Posterior vena cava (tissue), 2 donors: Measurements from ENCODE around the gene LYAR. TPM values are rescaled to one million over a fixed set of nuclear protein-coding genes. Genes with fewer than 3 reads are reported as not detected.
A peak's percentile ranks its signal among the peaks of the same experiment; 100 is the strongest.

Experiments
- DNase-seq: peaks from one replicate; pipeline ENCODE4 v3.0.0-alpha.2; 2020; ENCODE audit warnings: low spot score
- intact Hi-C, 2 donors: fragments of 100-400 bp; cut with DNase I; formaldehyde crosslinking; loops; one replicate each; pipeline versions ENCODE4 v1.14.1 to v1.14.2; 2022 to 2023
- long read RNA-seq, 2 donors: library from polyadenylated mRNA; unstranded; transcript quantifications; one replicate each; pipeline ENCODE4 v2.0.0, GENCODE V29; 2020 to 2021
- total RNA-seq, 2 donors: library from RNA; stranded (reverse); fragmentation: NEBNext Ultra II Directional; extraction: Animal tissue kit (Norgen Biotek cat#: 25700); gene quantifications; one replicate each; pipeline ENCODE4 v1.2.1, GENCODE V29; 2021
- donor health status: DM: yes; HTN: yes; CAD: no.
- donor health status: DM: yes; HTN: yes; CAD: no.

Gene LYAR
- total RNA-seq = 10 to 100 TPM in 1 of 2 donors, 1 to 10 TPM in 1; 8.4 to 14.1 TPM
- long read RNA-seq, donor 1, partial matches to known transcripts = 2 of 2 reads
- long read RNA-seq, donor 1, other reads (novel, unspliced or antisense) = 0 of 2 reads
- long read RNA-seq, donor 2, transcript LYAR-201 (10 exons, 1,569 nt) = major isoform, 9 of 22 reads
- long read RNA-seq, donor 2, partial matches to known transcripts = 9 of 22 reads
- long read RNA-seq, donor 2, other reads (novel, unspliced or antisense) = 4 of 22 reads

DNA sequence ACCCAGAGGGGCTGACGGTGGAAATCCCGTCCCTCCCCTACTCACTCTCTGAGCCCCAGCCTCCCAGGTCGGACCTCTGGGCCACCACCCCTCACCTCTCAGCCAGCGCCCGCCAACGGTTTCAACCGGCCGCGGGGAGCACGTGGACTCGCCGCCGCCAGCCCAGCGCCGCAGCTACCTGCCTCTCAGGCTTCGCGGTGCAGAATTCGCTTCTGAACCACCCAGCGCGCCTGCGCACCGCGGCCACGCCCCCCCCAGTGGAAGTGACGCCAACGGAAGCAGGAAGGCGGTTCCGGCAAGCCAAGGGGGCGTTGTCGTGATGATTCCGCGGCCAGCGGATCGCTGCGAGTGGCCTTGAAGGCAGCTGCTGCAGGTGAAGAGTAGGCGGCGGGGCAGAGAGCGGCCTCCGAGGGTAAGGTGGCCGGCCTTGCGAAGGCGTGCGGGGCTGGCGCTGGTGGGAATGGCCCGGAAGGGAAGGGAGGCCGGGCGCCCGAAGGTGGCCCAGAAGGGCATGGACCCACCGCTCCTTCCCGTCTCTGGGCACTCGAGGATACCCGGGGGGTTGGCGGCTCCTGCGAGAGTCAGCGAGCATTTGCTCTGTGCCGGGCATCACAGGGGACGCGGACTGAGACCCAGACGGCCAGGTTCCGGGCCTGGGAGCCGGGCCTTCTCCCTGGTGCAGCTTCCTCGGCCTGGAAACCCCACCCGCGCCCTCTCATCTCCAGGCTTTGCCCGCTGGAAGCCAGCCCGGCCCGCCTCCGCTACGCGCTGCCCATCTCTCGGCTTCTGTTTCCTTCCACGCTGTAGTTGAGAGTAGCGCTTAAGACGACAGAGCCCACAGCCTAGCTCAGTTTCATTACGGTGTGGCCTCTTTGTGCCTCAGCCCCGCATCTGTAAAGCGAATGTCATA, at the start of gene LYAR, which contains the start of gene ZBTB49:
Gene LYAR (minus strand): TSS at position 214 of the 910 bp plus-strand sequence. CDS start 6,412 bp downstream, outside the sequence.
Gene ZBTB49 (plus strand): TSS at position 311 of the 910 bp plus-strand sequence. CDS start 9,695 bp downstream, outside the sequence.
- intact Hi-C loops = no loop called here
- DNase-seq = peak; percentile 98

GRCh38 chr4:4339504-4340085, 49.6 kb upstream of the LYAR start:
- intact Hi-C loops = loop anchor here in 1 of 2 donors (10.0 kb wide), 1 partner anchor 85 kb away; no protein-coding TSS in a partner anchor
- DNase-seq = no peak

DNA sequence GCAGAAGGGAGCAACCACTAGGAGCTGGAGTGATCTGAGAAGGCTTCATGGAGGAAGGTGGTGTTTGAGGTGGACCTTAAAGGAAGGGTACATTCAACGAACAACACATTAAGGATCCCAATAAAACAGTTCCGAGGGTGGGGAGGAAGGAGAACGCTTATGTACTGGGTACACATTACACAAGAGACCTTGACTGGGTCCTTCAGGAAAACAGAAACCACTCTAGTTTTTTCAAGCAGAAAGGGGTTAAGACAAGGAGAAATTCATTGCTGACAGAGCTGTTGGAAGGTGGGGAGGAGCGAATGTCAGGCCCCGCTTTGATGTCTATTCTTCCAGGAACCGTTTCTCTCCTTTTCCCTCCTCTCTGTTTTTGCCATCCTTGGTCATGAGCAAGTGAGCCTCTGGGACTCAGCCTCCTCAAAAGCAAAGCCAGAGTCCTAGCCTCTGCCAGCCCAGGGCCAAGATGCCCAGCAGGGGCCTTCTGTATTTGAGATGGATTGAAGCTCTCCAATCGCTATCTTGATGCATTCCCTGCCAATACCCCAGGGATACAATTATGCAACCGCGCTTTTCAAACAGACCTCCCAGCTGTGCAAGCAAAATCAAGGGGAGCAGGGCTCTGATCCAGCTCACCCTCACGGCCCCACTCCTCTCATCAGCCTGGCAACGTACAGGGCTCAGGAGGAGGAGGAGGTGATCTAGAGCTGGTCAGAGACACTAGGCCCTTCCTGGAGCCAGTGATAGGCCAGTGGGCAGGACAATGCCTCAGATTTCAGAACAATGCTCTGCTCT, 48.5 kb upstream of the LYAR start:
- DNase-seq = no peak
- intact Hi-C loops = loop anchor here in 1 of 2 donors (10.0 kb wide), 1 partner anchor 84 kb away; no protein-coding TSS in a partner anchor

GRCh38 chr4:4334798-4335520, 45.0 kb upstream of the LYAR start:
- DNase-seq = peak; percentile 87

GRCh38 chr4:4333265-4333706, 43.3 kb upstream of the LYAR start:
- DNase-seq = peak; percentile 86
- intact Hi-C loops = loop anchor here in 1 of 2 donors (10.0 kb wide), 1 partner anchor 78 kb away; no protein-coding TSS in a partner anchor

More at GRCh38 chr4:4334798-4335520, 45.0 kb upstream of the LYAR start:
- intact Hi-C loops = loop anchor here in 1 of 2 donors (10.0 kb wide), 1 partner anchor 80 kb away; no protein-coding TSS in a partner anchor

GRCh38 chr4:4332529-4332928, 42.6 kb upstream of the LYAR start:
- intact Hi-C loops = loop anchor here in 1 of 2 donors (10.0 kb wide), 1 partner anchor 78 kb away; no protein-coding TSS in a partner anchor
- no peak for DNase-seq

DNA sequence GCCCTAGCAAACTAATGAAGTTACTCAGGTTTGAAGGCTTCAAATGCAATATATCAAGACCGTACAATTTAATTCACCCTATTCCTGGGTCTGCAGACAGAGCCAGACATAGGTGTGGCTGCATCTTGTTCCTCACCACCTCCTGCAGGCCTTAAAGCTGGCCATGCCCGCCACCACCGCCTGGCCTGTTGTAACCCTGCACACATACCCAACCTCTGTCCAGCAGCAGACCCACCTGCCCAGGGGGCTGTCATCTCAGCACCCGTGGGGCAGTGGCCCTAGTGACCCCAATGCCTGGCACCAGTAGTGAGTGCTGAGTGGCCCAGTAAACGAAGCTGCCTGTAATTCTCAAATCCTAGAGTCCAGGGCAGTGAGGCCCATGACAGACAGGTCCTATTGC, 40.8 kb upstream of the LYAR start:
- intact Hi-C loops = loop anchor here in 1 of 2 donors (10.0 kb wide), 1 partner anchor 76 kb away; no protein-coding TSS in a partner anchor
- peak; percentile 56 for DNase-seq

DNA sequence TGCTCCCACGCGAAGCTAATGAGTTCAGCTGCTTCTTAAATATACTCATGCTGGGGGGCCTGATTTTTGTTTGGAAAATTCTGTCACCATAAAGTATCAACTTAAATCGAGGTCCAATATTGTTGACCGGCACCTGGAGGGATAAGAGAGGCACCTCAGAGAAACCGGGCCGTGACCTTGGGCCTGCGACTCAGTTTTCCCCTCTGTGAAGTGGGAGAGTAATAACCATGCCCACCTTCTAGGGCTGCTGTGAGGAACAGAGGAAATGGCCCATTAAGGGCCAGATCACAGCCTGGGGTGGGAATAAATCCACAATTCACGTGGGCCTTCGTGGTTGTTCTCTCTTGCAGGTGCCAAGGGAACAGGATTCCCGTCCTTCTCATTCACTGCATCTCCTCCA, 39.5 kb upstream of the LYAR start:
- peak; percentile 50 for DNase-seq
- intact Hi-C loops = no loop called here

GRCh38 chr4:4328840-4329239, 38.9 kb upstream of the LYAR start:
- peak; percentile 14 for DNase-seq
- intact Hi-C loops = no loop called here

DNA sequence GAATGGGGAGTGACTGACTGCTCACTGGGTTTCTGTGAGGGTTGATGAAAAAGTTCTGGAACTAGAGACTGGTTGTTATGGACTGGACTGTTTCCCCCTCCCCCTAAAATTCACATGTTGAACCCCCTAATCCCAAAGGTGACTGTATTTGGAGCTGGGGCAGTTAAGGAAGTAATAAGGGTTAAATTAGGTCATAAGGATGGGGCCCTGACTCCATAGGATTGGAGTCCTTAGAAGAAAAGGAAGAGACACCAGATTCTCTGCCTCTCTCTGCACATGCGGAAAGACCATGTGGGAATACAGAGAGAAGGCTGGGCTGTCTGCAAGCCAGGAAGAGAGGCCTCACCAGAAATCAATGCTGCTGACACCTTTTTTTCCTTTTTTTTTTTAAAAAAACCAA, 38.3 kb upstream of the LYAR start:
- DNase-seq = no peak
- intact Hi-C loops = no loop called here

GRCh38 chr4:4327652-4328121, 37.7 kb upstream of the LYAR start:
- intact Hi-C loops = no loop called here
- DNase-seq = peak; percentile 76

GRCh38 chr4:4326166-4326565, 36.2 kb upstream of the LYAR start:
- no peak for DNase-seq
- intact Hi-C loops = no loop called here

- no peak for DNase-seq
- intact Hi-C loops = no loop called here
Measured at GRCh38 chr4:4325321-4325720, 35.4 kb upstream of the LYAR start.

- intact Hi-C loops = no loop called here
- peak; percentile 12 for DNase-seq
Measured at GRCh38 chr4:4323705-4324534, 34.0 kb upstream of the LYAR start.

DNA sequence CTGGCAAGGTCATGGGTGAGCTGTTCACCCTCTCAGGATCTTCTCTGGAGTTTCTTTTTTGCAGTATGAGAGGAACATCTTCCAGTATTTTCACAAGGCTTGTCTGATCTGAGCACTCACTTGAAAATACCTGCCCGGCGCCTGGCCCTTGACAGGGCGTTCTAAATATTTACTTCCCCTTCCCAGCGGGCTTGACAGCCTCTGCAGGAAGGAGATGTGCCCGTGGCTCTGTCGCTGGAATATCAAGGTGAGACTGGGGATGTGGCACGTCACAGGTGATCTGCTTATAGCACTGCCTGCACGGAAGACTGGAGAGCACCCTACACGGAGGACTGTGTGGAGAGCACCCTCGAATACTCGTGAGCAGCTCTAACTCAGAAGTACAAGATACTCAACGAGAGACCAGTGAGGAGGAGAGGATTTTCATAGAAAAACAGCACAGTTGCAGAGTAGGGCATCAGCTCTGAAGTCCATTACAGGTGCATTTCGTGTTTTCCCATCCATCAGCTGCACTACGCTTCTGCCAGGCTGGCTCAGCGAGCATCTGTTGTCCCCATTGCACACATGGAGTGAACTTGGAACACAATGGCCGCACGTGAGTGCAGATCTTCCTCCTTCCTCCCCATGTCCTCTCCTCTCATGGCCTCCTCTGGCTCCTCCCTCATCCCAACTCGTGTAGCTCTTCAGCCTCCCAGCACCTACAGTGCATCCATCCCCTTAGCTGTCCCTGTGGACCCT, 32.2 kb upstream of the LYAR start:
- peak; percentile 46 for DNase-seq
- intact Hi-C loops = no loop called here

DNA sequence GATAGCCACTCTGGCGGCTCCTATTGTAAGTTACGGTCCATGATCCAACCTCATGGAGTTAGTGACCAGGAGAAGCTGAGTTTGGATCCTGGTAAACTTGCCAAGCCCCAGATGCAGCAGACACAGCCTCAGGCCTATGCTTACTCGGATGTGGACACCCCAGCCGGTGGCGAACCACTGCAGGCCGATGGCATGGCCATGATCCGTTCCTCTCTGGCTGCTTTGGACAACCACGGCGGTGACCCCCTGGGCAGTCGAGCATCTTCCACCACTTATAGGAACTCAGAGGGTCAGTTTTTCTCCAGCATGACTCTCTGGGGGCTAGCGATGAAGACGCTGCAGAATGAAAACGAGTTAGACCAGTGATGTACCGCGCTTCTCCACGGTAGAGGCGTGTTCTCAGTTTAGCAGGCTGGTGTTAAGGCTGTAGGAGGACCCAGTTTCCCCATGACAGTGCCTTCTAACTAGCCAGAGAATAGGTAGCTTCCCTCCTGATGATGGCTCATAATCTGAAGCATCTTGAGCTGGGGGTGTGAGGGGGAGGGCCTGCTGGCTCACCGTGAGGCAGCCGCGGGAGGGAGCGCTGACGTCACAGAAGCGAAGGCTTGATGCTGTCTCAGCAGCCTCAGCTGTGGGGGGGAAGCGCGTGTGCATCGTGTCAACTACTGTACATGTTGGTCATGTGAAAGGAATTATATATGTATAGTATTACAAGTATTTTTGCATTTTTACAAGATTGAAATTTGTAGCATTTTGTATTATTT, 31.2 kb upstream of the LYAR start:
- DNase-seq = peak; percentile 51
- intact Hi-C loops = no loop called here
